ENCODE measurements around the gene CDC42BPG. TPM values are rescaled to one million over a fixed set of nuclear protein-coding genes. Genes with fewer than 3 reads are reported as not detected.

Gene CDC42BPG
- total and polyA plus RNA-seq, 10 of the 15 experiments (the other 5 are each of a cell fraction or from before 2014, with no cell fraction given), result 0.02 to 1.3 (median 0.09) TPM; not detected in 1

GRCh38 chr11:64778473-64779298 is 65.8 kb downstream of the CDC42BPG start, which contains the start of gene SF1 (continued):
- TF ChIP-seq MLLT1 (IDR thresholded peaks at IDR 0.05), result peak; percentile 13; the same call in 1 of the 2 replicates
- 0 out of 2 replicates have a peak, but pooled peaks have one; percentile 52 for TF ChIP-seq PAX5 (IDR thresholded peaks at IDR 0.05; ENCODE audit: borderline replicate concordance, low read depth, low read length)
- peak; percentile 73 for TF ChIP-seq IRF5 (IDR thresholded peaks at IDR 0.05; ENCODE audit: borderline replicate concordance)
- TF ChIP-seq ATF2 (IDR thresholded peaks at IDR 0.05; ENCODE audit: low read length), result peak; percentile 75
- peak; percentile 19; the same call in 1 of the 2 replicates for TF ChIP-seq JUNB (IDR thresholded peaks at IDR 0.05)
- TF ChIP-seq SMARCA5 (IDR thresholded peaks at IDR 0.05), result no peak
- TF ChIP-seq PML (IDR thresholded peaks at IDR 0.05; ENCODE audit: low read length), result no peak; the same call in 1 of the 2 replicates
- peak; percentile 62 for TF ChIP-seq NBN (IDR thresholded peaks at IDR 0.05)
- peak; percentile 70; the same call in 1 of the 3 replicates for TF ChIP-seq POU2F2 (IDR thresholded peaks at IDR 0.05; ENCODE audit: borderline replicate concordance, low read depth, low read length)
- TF ChIP-seq CTCF (IDR thresholded peaks at IDR 0.05 in 2 of 3, conservative IDR thresholded peaks at IDR 0.05 in 1 of 3; ENCODE audit: control insufficient read depth in 2 of 3, extremely low read depth in 1 of 3, insufficient read depth in 1 of 3, low read depth in 3 of 3, low read length in 3 of 3), result no peak
- TF ChIP-seq RB1 (IDR thresholded peaks at IDR 0.05; ENCODE audit: borderline replicate concordance), result no peak
- no peak for TF ChIP-seq FOS (IDR thresholded peaks at IDR 0.05; ENCODE audit: borderline replicate concordance, extremely low read depth, insufficient read length)
- TF ChIP-seq E2F8 (IDR thresholded peaks at IDR 0.05; ENCODE audit: low read depth, partially characterized antibody), result no peak
- TF ChIP-seq TCF12 (IDR thresholded peaks at IDR 0.05; ENCODE audit: low read depth, low read length), result peak; percentile 6; the same call in 1 of the 2 replicates
- TF ChIP-seq SREBF2 (IDR thresholded peaks at IDR 0.05; ENCODE audit: low read length), result no peak
- no peak for TF ChIP-seq NFXL1 (IDR thresholded peaks at IDR 0.05; ENCODE audit: borderline replicate concordance)
- 0 out of 2 replicates have a peak, but pooled peaks have one; percentile 28 for TF ChIP-seq TCF3 (IDR thresholded peaks at IDR 0.05; ENCODE audit: borderline replicate concordance, insufficient read depth, low read depth, low read length)
- TF ChIP-seq SIX5 (IDR thresholded peaks at IDR 0.05; ENCODE audit: low read depth, low read length, severe bottlenecking), result no peak
- no peak for TF ChIP-seq SMAD1 (IDR thresholded peaks at IDR 0.05; ENCODE audit: low read depth, partially characterized antibody)
- TF ChIP-seq MXI1 (IDR thresholded peaks at IDR 0.05; ENCODE audit: low read depth, low read length), result peak; percentile 80
